ENCODE data around the gene NFKBIL1. TPM values are rescaled to one million over a fixed set of nuclear protein-coding genes. Genes with fewer than 3 reads are reported as not detected.
A peak's percentile ranks its signal among the peaks of the same experiment; 100 is the strongest.

Gene NFKBIL1
- 14.9 to 19.5 TPM (median 17.1 TPM) in 3 replicates for total RNA-seq (2021)
- Bru-seq, nascent RNA = percentile 58 among the genes with signal in this experiment
- long read RNA-seq, experiment 1, transcript NFKBIL1-202 (4 exons, 1,411 nt) = minor isoform, 7 of 19 reads
- long read RNA-seq, experiment 1, transcript NFKBIL1-203 (4 exons, 1,478 nt) = major isoform, 8 of 19 reads
- long read RNA-seq, experiment 1, partial matches to known transcripts = 3 of 19 reads
- long read RNA-seq, experiment 1, other reads (novel, unspliced or antisense) = 1 of 19 reads
- long read RNA-seq, experiment 2, transcript NFKBIL1-203 (4 exons, 1,478 nt) = major isoform, 7 of 20 reads
- long read RNA-seq, experiment 2, partial matches to known transcripts = 10 of 20 reads
- long read RNA-seq, experiment 2, other reads (novel, unspliced or antisense) = 0 of 20 reads
- long read RNA-seq, experiment 3, transcript NFKBIL1-201 (4 exons, 1,401 nt) = minor isoform, 5 of 34 reads
- long read RNA-seq, experiment 3, transcript NFKBIL1-202 (4 exons, 1,411 nt) = major isoform, 11 of 34 reads
- long read RNA-seq, experiment 3, transcript NFKBIL1-203 (4 exons, 1,478 nt) = minor isoform, 8 of 34 reads
- long read RNA-seq, experiment 3, partial matches to known transcripts = 6 of 34 reads
- long read RNA-seq, experiment 3, other reads (novel, unspliced or antisense) = 4 of 34 reads

- Mint-ChIP-seq H3K36me3 (peaks cover 17% of the 10 kb centered on the region), H3K27me3 (ENCODE audit: low read depth) (no peaks in the 10 kb centered on the region), H3K27ac (peak within 1 kb of the TSS; percentile 98), H3K4me3 (peak within 1 kb of the TSS; percentile 82), H3K4me1 (peaks cover 22% of the 10 kb centered on the region), H3K9me3 (no peaks in the 10 kb centered on the region)
- ChIA-PET POLR2A (interaction anchor here (0.5 to 2.0 kb wide), 15 partner anchors 18 to 1425 kb away, joined by 3 to 13 read pairs (median 5); partner anchors contain the start of genes GPANK1, MCCD1, MICB and NEU1), CTCF (interaction anchor here (0.6 to 7.2 kb wide), 28 partner anchors 9 to 405 kb away, joined by 3 to 319 read pairs (median 4); partner anchors contain the start of genes AIF1, C6orf47, GPANK1 and LST1)
- ATAC-seq = peak; percentile 67
- no peak for TF ChIP-seq KAT7 (CRISPR knock-in tag; IDR thresholded peaks at IDR 0.05; ENCODE audit: borderline replicate concordance)
- 0 out of 2 replicates have a peak, but pooled peaks have one; percentile 9 for TF ChIP-seq ARID4B (CRISPR knock-in tag; IDR thresholded peaks at IDR 0.05; ENCODE audit: borderline replicate concordance)
- 0 out of 2 replicates have a peak, but pooled peaks have one; percentile 52 for TF ChIP-seq CREM (CRISPR knock-in tag; IDR thresholded peaks at IDR 0.05)
- TF ChIP-seq SP1 (CRISPR knock-in tag; conservative IDR thresholded peaks at IDR 0.05) = peak; percentile 87
- TF ChIP-seq GABPB1 (CRISPR knock-in tag; IDR thresholded peaks at IDR 0.05) = peak; percentile 86
- 0 out of 2 replicates have a peak, but pooled peaks have one; percentile 50 for TF ChIP-seq FOXK1 (CRISPR knock-in tag; IDR thresholded peaks at IDR 0.05)
- no peak for TF ChIP-seq CTCF (IDR thresholded peaks at IDR 0.05)
- no peak for TF ChIP-seq TEAD1 (CRISPR knock-in tag; IDR thresholded peaks at IDR 0.05)
- peak; percentile 94 for DNase-seq (ENCODE audit: low spot score)
Observed at GRCh38 chr6:31546958-31547726, at the start of gene NFKBIL1. Gene NFKBIL1 (plus strand): TSS chr6:31547608. CDS start chr6:31547695, 87 bp downstream.

- H3K27ac Mint-ChIP-seq = peak overlapping the region; percentile 94
- H3K4me3 Mint-ChIP-seq = peak overlapping the region; percentile 100
- DNase-seq (ENCODE audit: low spot score) = peak; percentile 49
- H3K9me3 Mint-ChIP-seq = no peaks in the 10 kb centered on the region
- no peak for ATAC-seq
- no peaks in the 10 kb centered on the region for H3K36me3 Mint-ChIP-seq
- H3K27me3 Mint-ChIP-seq (ENCODE audit: low read depth) = peaks cover 30% of the 10 kb centered on the region
- ChIA-PET CTCF (interaction anchor here (0.6 to 2.1 kb wide), 10 partner anchors 30 to 132 kb away, joined by 3 to 12 read pairs (median 4); partner anchors contain the start of genes ATP6V1G2 and MCCD1), POLR2A (interaction anchor here (0.6 to 3.2 kb wide), 5 partner anchors 15 to 241 kb away, joined by 3 to 22 read pairs (median 3); partner anchors contain the start of genes DDX39B, MICA and MSH5)
- peaks cover 48% of the 10 kb centered on the region for H3K4me1 Mint-ChIP-seq
- no peak for TF ChIP-seq USF1 (CRISPR knock-in tag; IDR thresholded peaks at IDR 0.05)
- no peak for TF ChIP-seq ARID4B (CRISPR knock-in tag; IDR thresholded peaks at IDR 0.05; ENCODE audit: borderline replicate concordance)
- TF ChIP-seq PRDM15 (CRISPR knock-in tag; IDR thresholded peaks at IDR 0.05) = no peak
- no peak for TF ChIP-seq NFATC4 (CRISPR knock-in tag; IDR thresholded peaks at IDR 0.05)
Observed at GRCh38 chr6:31498748-31499147, 48.7 kb upstream of the NFKBIL1 start.
